Lower leg skin (tissue), 4 donors: ENCODE results near the gene SKAP1. TPM values are rescaled to one million over a fixed set of nuclear protein-coding genes. Genes with fewer than 3 reads are reported as not detected.

Experiments used
- DNase-seq, 2 donors: peaks; one replicate each; pipeline ENCODE4 v3.0.0-alpha.2; 2019; ENCODE audit warnings: low spot score in 2 of 2
- H3K4me3 ChIP-seq: fragments of 200-600 bp; sonication (generic); 2 replicates; pipeline ENCODE4 v1.5.1; 2017; ENCODE audit warnings: mild to moderate bottlenecking, low read depth; ENCODE audit not compliant: poor library complexity, severe bottlenecking
- POLR2A ChIP-seq, 2 donors: fragments of 450-650 bp; IDR thresholded peaks; one replicate each; pipeline ENCODE4 v1.6.1; 2016 to 2017; ENCODE audit warnings: antibody characterized with exemption in 2 of 2, mild to moderate bottlenecking in 1 of 2, moderate library complexity in 1 of 2
- WGBS, 2 donors: methylation state at CpG; one replicate each; pipeline ENCODE4 v1.1.5; 2018; 5-methylcytosine and 5-hydroxymethylcytosine counted together
- intact Hi-C: fragments of 100-400 bp; cut with DNase I; formaldehyde crosslinking; loops from one replicate; pipeline ENCODE4 v1.15.0; 2023; ENCODE audit warnings: low total_unique reads
- total RNA-seq, 4 donors: library from RNA; depleted of rRNA; stranded (reverse); fragments of >200 nt; gene quantifications; one replicate each; pipeline ENCODE4 v1.1.0, GENCODE V29; 2016
- TF ChIP-seq, protein P1 (sequence below), 3 donors: fragments of 450-650 bp; IDR thresholded peaks; one replicate each; pipeline ENCODE4 v1.5.1; 2016; ENCODE audit warnings: antibody characterized with exemption in 3 of 3, mild to moderate bottlenecking in 3 of 3, moderate library complexity in 2 of 3

SKAP1 gene
- total RNA-seq, 4 donors from 2014 or later, result 0.99 to 1.2 TPM; not detected in 2

DNA sequence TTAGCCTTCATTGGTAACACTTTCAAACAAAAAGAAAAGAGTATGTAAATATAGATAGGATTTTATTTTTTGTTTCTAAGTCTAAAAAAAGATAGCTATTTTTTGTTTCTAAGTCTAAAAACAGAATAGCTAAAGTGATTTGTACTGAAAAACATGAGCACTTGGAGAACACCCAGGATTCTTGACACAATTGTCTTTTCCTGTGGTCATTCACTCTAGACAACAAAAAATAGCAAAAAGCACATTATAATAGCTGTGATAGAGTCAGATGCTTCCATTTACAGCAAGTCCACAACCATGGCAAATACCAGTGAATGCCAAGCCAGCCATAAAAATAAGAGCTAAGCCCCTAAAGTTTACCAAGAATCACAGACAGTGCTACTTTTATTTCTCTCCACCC is 36.7 kb downstream of the SKAP1 start:
- intact Hi-C loops, result no loop called here
- no peak for DNase-seq
- H3K4me3 ChIP-seq, result no peak overlapping the region
- TF ChIP-seq, protein P1, sequence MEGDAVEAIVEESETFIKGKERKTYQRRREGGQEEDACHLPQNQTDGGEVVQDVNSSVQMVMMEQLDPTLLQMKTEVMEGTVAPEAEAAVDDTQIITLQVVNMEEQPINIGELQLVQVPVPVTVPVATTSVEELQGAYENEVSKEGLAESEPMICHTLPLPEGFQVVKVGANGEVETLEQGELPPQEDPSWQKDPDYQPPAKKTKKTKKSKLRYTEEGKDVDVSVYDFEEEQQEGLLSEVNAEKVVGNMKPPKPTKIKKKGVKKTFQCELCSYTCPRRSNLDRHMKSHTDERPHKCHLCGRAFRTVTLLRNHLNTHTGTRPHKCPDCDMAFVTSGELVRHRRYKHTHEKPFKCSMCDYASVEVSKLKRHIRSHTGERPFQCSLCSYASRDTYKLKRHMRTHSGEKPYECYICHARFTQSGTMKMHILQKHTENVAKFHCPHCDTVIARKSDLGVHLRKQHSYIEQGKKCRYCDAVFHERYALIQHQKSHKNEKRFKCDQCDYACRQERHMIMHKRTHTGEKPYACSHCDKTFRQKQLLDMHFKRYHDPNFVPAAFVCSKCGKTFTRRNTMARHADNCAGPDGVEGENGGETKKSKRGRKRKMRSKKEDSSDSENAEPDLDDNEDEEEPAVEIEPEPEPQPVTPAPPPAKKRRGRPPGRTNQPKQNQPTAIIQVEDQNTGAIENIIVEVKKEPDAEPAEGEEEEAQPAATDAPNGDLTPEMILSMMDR (IDR thresholded peaks at IDR 0.05), result no peak
- TF ChIP-seq POLR2A (IDR thresholded peaks at IDR 0.05), result no peak

DNA sequence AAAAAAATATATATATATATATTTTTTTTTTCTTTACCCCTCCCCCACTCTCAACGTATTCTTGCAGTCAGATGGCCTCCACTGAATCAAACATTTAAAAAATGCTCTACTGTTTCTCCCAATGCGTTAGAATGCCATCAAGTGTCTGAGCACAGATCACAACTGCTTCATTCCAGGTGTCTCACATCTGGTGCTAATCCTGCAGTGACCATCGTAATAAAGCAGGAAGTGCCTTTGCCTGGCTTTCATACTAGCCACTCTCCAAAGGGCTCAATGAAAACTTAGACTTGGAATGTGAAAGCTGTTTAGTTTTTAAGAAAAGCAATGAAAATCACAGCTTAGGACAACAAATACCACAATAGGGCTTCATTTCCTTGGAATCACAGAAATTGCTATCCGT is 37.2 kb downstream of the SKAP1 start:
- DNase-seq, result no peak

DNA sequence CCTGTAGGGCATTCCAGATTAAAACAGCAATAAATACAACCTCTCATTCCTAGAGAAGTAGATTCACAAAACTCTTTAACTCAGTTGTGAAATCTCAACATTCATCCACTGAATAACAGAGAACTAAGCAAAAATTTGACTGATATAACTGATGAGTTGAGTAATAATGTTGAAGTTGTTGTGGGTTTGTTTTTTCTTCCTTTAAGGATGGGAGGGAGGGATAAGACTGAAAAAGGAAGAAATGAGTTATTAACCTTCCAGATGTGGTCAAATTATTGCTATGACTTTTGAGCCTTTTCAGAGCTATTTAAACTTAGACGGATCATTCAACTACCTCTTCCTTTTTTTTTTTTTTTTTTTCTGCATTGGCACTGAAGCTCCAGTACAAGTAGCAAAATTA is 38.6 kb downstream of the SKAP1 start:
- intact Hi-C loops, result no loop called here
- 57 to 59% methylated on average over 1 of the region's 1 CpG for WGBS, 2 donors
- H3K4me3 ChIP-seq, result no peak overlapping the region
- no peak for TF ChIP-seq POLR2A (IDR thresholded peaks at IDR 0.05)
- TF ChIP-seq, protein P1 (IDR thresholded peaks at IDR 0.05), result no peak
- DNase-seq, result no peak

More for the DNA sequence above, 37.2 kb downstream of the SKAP1 start:
- intact Hi-C loops, result no loop called here
- whole genome bisulfite sequencing, 2 donors, result 34 to 41% methylated on average over 4 of the region's 4 CpGs
- H3K4me3 ChIP-seq, result no peak overlapping the region
- no peak for TF ChIP-seq POLR2A (IDR thresholded peaks at IDR 0.05)
- TF ChIP-seq, protein P1 (IDR thresholded peaks at IDR 0.05), result no peak

DNA sequence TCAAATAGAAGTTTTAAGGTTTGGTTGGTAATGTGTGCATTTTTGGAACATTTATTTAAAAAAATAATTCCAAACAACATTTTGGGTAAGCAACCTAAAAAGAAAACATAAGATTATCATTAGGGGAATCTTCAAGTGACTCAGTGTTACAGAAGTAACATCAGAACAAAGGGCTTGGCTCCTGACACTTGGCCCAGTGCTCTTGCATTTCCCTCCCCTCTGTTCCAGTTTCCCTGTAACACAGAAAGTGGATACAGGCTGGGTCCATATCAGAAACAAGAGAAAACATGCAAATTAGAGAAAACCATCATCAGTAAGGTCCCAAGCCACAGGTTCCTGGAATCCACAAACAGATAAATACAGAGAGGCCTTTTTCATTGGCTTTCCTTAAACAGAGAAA is 40.1 kb downstream of the SKAP1 start:
- TF ChIP-seq, protein P1 (IDR thresholded peaks at IDR 0.05), result no peak
- no peak for TF ChIP-seq POLR2A (IDR thresholded peaks at IDR 0.05)
- intact Hi-C loops, result no loop called here
- H3K4me3 ChIP-seq, result no peak overlapping the region
- DNase-seq, result no peak

DNA sequence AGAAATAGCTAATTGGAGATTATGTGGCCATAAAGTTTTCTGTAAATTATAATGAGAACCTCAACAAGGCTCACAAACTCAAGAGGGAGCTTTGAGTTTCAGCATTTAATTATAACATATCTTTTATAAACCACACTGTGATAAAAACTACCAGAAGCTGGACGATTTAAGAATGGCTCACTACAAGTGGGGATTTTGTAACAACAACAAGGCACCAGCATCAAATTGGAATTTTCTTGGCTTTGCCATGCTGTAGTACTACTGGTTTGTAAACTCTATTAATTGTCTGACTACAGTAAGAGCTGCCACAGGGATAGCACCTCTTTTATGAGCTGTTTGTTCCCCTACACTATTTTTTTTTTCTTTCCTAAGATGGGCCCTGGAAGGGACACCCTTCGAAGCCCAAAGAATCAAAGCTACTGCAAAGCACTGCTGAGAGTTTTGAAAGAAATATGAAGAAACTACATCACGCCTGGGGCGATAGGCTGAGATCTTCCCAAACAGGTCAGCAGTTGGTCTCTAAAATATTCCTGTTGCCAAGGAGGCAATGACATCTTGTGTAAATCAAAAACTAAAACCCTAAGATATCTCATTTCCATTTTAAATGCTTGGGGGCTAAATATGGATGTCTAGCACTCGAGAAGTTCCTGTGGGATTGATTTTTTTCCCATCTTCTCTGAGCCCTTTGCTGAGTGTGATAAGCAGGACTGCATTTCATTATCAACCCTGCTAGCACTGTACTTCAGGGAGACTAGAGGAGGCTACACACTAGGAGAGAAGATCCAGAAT is 40.9 kb downstream of the SKAP1 start:
- intact Hi-C loops, result no loop called here
- WGBS, 2 donors, result 57 to 66% methylated on average over 5 of the region's 5 CpGs
- no peak overlapping the region for H3K4me3 ChIP-seq
- no peak for TF ChIP-seq POLR2A (IDR thresholded peaks at IDR 0.05)
- TF ChIP-seq, protein P1 (IDR thresholded peaks at IDR 0.05), result no peak
- no peak for DNase-seq

DNA sequence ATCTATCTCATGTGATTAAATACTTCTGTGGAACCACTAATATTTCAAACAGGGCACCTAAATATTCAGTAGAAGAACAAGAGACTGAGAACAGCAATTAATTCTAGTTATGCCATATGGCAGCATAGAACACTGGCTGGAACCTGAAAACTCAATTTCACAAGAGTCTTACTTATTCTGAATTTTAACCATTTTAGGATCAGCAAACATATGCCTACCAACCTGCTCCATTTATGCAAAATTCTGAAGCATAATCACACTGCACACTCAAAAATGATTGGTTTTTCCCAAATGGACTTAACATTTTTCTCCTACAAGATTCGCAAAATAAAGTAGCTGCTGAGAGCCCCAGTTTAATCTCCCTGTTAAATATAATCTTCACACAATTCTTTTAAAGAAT is 43.2 kb downstream of the SKAP1 start:
- DNase-seq, result no peak
- TF ChIP-seq POLR2A (IDR thresholded peaks at IDR 0.05), result no peak
- TF ChIP-seq, protein P1 (IDR thresholded peaks at IDR 0.05), result no peak
- intact Hi-C loops, result no loop called here
- 90 to 97% methylated on average over 1 of the region's 1 CpG for WGBS, 2 donors
- H3K4me3 ChIP-seq, result no peak overlapping the region
